ENCODE measurements around the gene CREBL2.
"Not testable (repeated sequence)": the region's sequence is repeated elsewhere in the genome, so short reads cannot be mapped to it uniquely, and the experiment has no call there.

The CREBL2 gene, protein sequence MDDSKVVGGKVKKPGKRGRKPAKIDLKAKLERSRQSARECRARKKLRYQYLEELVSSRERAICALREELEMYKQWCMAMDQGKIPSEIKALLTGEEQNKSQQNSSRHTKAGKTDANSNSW

DNA sequence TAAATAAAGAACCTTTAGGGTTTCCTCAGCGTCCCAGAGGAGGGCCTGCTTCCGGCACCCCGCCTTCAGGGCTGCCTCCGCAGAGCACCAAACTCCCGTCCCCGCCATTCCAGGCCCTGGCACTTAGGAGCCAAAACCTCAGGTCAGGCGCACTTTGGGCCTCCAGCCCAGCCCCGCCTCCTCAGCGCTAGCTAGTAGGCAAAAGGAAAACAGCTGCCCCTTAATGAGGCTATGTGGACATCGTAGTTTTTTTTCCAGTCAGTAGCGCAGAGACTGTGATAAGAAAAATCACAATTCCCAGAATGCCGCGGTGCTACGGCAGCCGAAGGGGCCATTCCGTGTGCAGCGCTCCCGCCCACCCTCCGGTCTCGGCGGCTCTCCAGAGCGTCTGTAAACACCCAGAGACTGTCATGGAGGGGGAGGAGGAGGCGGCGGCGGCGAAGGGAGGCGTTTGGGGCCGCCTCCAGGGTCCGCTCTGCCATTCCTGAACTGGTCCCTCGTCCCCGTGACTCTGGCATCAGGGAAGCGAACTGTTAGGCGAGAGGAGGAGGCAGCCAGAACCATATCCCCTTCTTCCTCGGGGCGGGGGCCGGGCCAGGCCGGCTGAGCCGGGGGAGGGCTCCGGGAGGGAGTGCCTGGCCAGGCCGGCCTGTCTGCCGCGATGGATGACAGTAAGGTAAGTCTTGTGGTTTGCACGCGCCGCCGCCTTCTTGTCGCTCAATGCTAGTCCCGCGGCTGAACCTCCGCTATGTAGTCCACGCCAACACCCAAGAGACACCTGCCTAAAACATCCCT is at the start of gene CREBL2:
Gene CREBL2 (plus strand): TSS at position 365 of the 795 bp plus-strand sequence. CDS start 297 bp downstream, at position 662.
- DNase-seq (ENCODE audit: low read depth), result peak; percentile 85

DNA sequence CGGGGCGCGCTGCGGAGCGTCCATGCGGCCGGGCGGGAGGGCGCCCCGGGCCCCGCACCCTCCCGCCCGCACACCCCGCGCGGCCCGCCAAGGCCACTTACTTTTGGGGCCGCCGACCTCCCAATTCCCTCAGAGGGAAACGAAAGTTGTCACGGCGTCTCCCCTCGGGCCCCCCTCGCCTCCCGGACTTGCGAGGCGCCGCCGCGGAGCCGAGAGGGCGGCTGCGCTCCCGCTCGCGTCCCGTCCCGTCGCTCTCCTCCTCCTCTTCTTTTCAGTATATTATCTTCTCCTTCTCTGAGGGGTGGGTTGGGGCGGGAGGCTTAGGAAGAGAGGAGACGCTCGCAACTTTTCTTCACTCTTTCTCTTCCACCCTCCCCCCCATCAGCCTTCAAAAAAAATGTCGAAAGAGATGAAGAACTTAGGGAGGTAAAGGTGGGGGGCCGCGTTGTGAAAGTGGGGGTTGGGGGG is 49.6 kb upstream of the CREBL2 start:
- DNase-seq (ENCODE audit: low read depth), result no peak

DNA sequence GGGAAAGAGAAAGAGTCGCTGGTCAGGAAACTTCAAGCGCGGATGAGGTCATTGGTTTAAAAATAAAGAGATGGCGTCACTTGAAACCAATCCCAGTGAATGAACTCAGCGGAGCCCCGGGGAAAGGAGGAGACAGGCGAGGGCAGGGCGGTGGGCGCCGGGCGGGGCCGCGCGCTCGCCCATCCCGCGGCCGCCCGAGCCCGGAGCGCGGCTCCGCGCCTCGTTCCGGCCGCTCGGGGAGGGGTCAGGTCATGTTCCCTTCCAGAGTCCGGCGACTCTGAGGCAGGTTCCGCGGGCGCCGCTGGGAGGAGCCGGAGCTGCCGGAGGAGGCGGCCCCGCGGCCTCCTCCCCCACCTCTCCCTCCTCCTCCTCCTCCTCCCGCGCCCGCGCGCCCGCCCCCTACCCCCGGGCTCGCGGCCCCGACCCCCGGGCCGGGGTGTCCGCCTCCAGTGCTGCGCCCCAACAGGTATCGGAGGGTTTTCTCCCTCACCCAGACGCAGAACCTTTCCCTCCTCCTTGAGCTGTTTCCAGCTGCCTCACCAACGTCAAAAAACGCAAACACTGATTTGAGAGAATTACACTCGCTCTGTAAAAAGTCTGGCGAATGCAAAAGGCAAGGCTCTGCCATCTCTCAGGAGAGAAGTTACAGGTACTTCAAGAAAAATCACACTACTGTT is 49.0 kb upstream of the CREBL2 start, which contains the start of gene DUSP16:
Gene DUSP16 (minus strand): TSS at position 279 of the 677 bp plus-strand sequence. CDS start 41,765 bp downstream, outside the sequence.
- DNase-seq (ENCODE audit: low read depth), result peak; percentile 21

DNA sequence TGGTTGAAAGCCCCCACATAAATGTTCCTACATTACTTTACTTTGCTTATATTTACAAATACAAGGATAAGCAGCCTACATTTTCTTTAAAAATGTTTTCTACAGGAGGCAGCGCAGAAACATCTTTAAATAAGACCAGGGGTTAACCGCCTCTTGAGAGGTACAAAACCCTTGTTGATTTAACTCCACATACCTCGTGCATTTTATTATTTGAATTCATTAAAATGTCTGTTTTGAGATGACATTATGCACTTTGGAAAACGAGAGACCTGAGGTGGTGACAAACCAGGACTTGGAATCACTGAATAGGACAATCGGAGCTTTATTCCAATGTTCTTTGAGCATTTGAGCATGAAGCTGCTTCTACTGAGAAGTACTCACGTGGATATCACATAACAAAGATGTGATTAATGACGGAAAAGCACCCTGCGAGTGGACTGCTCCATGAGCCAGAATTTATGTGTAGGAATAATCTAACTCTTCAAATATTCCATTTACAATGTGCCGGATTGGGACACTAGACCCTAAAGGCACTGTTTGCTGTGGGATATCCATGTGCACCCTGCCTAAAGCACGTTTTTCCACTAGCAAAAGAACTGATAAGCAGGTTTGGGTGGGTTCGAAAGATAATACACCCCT is 48.3 kb upstream of the CREBL2 start:
- no peak for DNase-seq (ENCODE audit: low read depth)

DNA sequence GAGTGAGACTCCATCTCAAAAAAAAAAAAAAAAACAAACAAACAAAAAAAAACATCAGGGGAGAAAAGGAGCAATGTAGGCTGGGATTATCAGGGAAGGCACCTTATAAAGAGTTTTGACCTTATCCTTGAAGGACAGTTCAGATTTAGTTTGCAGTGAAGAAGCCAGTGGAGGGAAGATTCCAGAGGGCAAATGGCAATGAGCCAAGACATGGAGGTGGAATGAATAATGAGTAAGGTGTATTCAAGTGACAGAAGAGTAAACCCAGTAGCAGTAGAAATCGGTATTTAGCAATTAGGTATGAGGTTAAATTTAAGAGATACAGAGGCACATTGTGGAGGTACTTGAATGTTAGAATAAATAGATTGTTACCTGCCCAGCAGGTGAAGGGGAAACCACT is 46.8 kb upstream of the CREBL2 start:
- no peak for DNase-seq (ENCODE audit: low read depth)

DNA sequence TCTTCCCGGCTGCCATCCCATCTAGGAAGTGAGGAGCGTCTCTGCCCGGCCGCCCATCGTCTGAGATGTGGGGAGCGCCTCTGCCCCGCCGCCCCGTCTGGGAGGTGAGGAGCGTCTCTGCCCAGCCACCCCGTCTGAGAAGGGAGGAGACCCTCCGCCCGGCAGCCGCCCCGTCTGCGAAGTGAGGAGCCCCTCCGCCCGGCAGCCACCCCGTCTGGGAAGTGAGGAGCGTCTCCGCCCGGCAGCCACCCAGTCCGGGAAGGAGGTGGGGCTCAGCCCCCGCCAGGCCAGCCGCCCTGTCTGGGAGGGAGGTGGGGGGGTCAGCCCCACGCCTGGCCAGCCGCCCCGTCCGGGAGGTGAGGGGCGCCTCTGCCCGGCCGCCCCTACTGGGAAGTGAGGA is 45.7 kb upstream of the CREBL2 start:
- DNase-seq (ENCODE audit: low read depth), result not testable (repeated sequence)

DNA sequence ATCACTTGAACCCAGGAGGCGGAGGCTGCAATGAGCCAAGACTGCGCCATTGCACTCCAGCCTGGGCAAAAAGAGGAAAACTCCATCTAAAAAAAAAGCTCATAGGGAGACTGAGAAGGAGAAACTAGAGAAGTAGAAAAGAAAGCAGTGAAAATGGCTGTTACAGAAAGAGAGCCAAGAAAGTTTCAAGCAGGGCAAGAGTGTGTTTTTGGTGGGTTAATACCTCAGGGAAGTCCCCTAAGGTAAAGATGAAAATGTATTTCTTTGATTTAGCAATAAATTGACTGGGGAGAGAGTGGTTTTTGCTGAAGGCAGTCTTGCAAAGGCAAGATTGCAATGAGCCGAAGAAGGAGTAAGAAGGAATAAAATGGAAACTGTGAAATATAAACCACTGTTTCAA is 39.0 kb upstream of the CREBL2 start:
- no peak for DNase-seq (ENCODE audit: low read depth)

DNA sequence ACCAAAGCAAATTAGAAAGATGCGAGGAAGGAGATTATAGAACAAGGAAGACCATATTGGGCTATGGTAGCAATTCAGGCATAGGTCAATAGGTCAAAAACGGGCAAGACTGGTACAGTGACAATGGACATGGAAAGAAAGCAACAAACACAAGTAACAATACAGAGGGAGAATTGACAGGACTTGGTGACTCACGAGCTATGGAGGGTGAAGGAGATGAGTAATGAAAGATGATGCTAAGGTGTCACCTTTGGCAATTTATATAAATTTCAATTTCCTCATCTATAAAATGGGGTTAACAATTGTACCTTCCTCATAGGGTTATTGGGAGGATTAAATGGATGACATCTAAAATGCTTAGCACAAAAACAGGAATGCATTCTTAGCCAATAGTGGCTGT is 33.9 kb upstream of the CREBL2 start:
- no peak for DNase-seq (ENCODE audit: low read depth)

DNA sequence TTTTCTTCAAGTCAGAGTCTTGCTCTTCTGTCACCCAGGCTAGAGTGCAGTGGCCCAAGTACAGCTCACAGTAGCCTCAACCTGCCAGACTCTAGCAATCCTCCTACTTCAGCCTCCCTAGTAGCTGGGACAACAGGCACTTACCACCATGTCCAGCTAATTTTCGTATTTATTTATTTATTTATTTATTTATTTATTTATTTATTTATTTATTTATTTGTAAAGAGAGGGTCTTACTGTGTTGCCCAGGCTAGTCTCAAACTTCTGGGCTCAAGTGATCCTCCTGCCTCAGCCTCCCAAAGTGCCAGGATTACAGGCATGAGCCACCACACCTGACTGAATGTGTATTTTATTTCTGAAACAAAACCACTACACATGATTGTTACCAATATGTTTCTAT is 31.0 kb upstream of the CREBL2 start:
- DNase-seq (ENCODE audit: low read depth), result not testable (repeated sequence)

DNA sequence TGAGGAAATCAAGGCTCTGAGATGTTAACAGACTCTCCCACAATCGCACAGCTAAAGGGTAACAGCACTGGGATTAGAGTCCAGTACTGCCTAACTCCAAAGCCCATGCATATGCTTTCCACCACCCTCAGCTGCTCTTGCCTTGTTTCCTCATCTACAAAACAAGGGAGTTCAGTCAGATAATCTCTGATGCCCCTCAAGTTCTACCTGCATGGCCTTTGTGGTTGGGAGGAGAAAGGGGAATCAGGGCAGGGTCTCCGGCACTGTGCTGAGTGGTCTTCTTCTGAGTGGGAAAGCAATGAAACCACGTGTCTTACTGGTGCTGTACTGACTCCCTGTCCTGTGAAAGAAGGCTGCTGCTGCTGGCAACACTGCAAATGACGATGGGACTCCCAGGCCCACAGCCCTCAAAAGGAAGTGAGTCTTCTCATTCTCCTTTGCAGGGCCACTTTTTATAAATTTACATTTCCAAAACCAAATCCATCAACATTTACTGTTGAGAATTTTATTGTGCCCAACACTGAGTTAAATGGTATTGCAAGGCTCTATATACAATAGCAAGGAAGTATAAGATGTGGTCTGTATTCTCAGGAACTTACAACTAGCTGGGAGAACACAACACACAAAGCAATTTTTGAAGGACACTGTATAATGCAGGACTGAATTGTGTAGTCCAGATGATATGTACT is 29.3 kb upstream of the CREBL2 start:
- DNase-seq (ENCODE audit: low read depth), result no peak

DNA sequence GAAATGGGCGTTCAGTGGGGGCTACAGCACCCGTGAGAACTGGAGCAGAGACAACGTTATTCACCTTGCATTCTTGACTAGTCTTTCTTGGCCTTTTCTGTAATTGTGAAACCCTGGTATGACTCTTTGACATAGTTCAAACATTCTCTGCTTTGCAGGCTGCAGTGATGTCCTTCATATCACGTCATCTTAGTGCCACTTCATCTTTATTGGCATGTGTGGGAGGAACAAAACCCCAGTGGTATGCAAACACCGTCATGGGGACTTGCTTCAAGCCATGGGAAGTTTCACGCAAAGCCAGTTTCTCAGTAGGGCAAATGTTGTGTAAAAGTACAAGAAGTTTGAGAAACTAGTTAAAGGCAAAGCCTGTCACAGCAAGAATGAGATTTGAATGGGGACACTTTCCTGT is 28.8 kb upstream of the CREBL2 start:
- DNase-seq (ENCODE audit: low read depth), result no peak

DNA sequence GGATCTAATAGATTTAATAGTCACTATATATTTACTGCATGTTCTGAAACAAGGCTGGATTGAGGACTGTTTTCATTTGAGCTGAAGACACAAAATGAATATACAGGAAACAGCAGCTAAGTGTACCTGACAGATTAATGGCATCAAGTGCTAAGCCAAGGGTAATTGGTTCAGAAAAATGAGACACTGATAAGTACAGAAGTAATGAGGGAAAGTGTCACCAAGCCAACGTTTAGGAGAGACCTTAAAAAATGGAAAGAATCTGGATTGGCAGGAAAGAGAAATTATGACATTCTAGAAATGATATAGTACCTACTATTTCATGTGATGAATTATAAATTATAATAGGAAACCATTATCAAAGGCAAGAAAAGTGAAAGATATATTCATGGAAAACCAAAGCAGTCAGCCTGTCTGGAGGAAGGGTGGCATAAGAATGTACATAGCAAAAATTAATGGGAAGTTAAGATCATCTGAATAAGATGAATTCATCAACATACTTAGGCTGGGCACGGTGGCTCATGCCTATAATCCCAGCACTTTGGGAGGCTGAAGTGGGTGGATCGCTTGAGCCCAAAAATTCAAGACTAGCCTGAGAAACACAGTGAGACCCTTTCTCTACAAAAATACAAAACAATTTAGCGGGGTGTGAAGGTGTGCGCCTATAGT is 28.0 kb upstream of the CREBL2 start:
- no peak for DNase-seq (ENCODE audit: low read depth)

DNA sequence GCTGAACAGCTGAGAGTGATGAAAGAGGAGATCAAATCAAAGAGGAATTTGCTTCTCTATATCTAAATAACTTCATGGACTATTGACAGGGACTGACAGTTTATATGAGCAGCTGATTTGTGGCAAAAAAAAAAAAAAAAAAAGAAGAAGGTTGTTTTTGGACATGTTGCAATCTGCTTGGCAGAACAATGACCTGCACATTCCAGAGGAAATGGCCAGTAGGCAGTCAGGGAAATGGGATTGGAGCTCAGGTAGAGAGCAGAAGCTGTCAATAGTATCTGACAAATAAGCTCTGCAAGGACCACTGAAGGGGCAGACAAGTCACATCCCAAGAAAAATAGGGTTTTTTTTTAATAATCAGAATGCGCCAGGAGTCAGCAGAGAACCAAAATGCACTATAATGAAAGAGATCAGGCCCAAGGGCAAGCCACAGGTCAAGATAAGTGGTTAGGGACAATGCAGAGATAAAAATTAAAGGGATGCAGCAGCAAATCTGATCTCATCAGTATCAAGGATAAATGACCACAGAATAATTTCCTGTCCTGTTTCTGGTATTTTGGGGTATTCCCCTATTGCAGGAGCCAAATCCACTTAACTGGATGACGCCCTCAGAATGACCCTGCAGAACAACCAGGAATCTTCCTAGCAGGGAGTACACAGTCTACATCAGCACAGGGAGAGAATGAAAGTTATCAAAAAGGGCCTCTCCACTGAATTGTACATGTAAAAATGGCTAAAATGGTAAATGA is 26.4 kb upstream of the CREBL2 start:
- no peak for DNase-seq (ENCODE audit: low read depth)

DNA sequence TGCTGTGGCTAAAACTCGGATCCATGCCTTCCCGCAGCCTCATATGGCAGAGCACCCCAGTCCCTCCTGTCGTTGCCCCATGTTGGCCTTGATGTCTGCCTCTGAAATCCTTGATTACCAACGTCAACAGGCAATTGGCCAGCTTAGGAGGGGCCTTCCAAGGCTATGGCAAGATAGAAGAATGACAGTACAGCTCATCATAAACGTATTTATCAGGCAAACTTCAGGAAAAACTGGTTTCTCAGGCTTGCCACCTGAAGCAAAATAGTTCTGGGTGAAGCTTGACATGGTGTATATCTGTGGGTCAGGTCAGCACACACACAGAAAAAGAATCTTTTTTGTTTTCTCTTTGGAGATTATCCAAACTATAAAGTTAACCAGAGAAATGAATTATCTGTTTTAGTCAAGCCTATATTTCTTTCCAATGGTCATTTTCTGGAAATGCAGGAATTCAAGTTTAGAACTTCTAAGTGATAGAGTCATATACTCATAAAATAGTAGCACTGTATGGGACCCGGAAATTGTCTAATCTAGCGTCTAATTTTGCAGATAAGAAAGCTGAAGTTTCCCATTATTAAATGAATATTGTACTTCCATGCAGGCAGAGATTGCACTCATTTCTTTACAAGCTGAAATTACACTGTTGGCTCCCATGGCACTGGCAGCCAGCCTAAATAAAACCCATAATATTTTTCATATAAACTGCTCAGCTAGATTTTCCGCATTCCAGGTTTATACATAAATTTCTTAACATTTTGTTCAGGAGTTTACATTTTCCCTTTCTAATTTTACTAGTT is 24.6 kb upstream of the CREBL2 start:
- DNase-seq (ENCODE audit: low read depth), result no peak

DNA sequence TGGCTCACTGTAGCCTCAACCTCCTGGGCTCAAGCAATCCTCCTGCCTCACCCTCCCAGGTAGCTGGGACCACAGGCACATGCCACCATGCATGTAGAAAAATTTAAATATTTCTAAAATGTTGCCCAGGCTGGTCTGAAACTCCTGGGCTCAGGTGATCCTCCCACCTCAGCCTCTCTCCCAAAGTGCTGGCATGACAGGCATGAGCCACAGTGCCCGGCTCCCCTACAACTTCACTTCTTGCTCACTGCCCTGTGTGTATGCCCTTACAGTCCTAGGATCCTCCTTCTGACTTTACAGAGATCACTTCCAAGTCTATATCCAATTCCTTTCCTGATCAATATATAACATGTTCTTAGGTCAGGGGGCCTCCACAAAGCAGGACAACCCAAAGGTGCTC is 23.8 kb upstream of the CREBL2 start:
- no peak for DNase-seq (ENCODE audit: low read depth)

DNA sequence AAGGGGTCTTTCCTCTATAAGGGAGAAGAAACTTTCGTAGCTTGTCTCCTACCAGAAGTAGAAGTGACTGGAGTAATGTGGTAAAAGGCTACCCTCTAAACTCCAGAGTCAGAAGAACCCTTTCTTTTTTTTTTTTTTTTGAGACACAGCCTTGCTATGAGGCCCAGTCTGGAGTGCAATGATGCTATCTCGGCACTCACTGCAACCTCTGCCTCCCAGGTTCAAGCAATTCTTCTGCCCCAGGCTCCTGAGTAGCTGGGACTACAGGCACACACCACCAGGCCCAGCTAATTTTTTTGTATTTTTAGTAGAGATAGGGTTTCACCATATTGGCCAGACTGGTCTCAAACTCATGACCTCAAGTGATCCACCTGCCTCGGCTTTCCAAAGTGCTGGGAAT is 23.2 kb upstream of the CREBL2 start:
- not testable (repeated sequence) for DNase-seq (ENCODE audit: low read depth)

DNA sequence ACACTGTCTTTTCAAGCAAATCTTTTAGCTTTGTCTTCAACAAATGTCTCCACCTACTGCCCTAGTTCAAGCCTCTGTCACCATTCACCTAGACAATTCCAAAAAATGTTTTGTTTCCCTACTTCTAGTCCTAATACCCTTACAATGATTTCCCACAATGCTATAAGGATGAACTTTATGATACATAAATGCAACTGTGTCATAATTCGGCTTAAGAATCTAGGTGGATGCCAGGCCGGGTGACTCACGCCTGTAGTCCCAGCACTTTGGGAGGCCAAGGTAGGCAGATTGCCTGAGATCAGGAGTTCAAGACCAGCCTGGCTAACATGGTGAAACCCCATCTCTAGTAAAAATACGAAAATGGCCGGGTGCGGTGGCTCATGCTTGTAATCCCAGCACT is 20.7 kb upstream of the CREBL2 start:
- DNase-seq (ENCODE audit: low read depth), result no peak

DNA sequence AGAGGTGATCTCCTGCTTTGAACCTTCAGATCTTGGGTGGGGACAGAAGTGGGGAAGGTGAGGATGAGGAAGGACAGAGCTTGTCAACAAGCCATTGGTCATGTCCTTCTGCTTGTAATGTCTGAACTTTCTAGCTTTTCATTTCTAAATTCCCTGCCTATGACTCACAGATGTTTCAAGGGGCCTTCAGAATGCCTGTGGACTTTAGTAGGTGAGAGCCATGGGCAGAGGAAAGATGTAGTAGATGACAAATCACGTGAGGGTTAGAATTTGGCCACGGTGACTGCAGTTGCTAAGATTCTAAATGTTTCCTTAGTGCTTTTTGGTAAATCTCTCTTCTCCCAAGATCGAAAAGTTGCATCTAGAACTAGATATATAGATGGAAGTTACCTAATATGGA is 18.7 kb upstream of the CREBL2 start:
- DNase-seq (ENCODE audit: low read depth), result no peak

DNA sequence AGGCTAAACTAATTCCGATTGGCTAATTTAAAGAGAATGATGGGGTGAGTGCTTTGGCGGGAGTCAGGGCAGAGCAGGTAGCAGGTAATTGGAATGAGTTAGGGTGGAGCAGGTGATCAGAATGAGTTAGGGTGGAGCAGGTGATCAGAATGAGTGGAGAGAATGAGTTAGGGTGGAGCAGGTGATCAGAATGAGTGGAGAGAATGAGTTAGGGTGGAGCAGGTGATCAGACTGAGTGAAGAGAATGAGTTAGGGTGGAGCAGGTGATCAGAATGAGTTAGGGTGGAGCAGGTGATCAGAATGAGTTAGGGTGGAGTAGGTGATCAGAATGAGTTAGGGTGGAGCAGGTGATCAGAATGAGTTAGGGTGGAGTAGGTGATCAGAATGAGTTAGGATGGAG is 15.7 kb upstream of the CREBL2 start:
- DNase-seq (ENCODE audit: low read depth), result not testable (repeated sequence)

DNA sequence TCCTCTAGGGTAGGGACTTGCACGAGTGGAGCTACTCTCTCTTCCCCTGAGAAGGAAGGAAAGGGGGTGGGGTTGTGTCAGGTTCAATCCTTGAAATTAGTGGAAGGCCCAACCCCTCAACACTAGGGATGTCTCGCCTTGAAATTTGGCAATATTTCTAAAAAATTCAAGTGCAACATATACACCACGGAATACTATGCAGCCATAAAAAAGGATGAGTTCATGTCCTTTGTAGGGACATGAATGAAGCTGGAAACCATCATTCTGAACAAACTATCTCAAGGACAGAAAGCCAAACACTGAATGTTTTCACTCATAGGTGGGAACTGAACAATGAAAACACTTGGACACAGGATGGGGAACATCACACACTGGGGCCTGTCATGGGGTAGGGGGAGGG is 15.1 kb upstream of the CREBL2 start:
- not testable (repeated sequence) for DNase-seq (ENCODE audit: low read depth)
